Peyer's patch (tissue), 4 donors: ENCODE measurements around the gene FOXS1.

Source experiments
- CTCF ChIP-seq, 6 experiments: fragments of 450-650 bp in 4 of 6; fragments of 200-600 bp in 2 of 6; sonication (generic) in 1 of 6; IDR thresholded peaks; one replicate each; pipeline ENCODE4 v1.5.1; 2017 to 2019; ENCODE audit warnings: antibody characterized with exemption in 6 of 6, mild to moderate bottlenecking in 3 of 6, moderate library complexity in 1 of 6
- POLR2A ChIP-seq, 2 donors: fragments of 450-650 bp; IDR thresholded peaks; one replicate each; pipeline ENCODE4 v1.5.1; 2017; ENCODE audit warnings: antibody characterized with exemption in 2 of 2, mild to moderate bottlenecking in 2 of 2, moderate library complexity in 2 of 2

- TF ChIP-seq POLR2A (IDR thresholded peaks at IDR 0.05), result no peak
- TF ChIP-seq CTCF (IDR thresholded peaks at IDR 0.05), result no peak
Observed at GRCh38 chr20:31870726-31871617, 25.6 kb upstream of the FOXS1 start.
